OCI-LY1 (cell line): ENCODE measurements around the gene PTPN3.

Source experiments
- EZH2 ChIP-seq: fragments of 200-600 bp; sonication (generic), shearing (Covaris generic); IDR thresholded peaks from 2 replicates; pipeline ENCODE4 v1.8.0; 2017; ENCODE audit warnings: borderline replicate concordance, mixed run types, mild to moderate bottlenecking, antibody characterized with exemption, low read length, moderate library complexity, mixed read lengths
- TF ChIP-seq, protein P1 (sequence below): fragments of 200-600 bp; sonication (generic), shearing (Covaris generic); IDR thresholded peaks from 2 replicates; pipeline ENCODE4 v1.5.1; 2017; ENCODE audit warnings: mild to moderate bottlenecking, antibody characterized with exemption, low read length, moderate library complexity, mixed read lengths

DNA sequence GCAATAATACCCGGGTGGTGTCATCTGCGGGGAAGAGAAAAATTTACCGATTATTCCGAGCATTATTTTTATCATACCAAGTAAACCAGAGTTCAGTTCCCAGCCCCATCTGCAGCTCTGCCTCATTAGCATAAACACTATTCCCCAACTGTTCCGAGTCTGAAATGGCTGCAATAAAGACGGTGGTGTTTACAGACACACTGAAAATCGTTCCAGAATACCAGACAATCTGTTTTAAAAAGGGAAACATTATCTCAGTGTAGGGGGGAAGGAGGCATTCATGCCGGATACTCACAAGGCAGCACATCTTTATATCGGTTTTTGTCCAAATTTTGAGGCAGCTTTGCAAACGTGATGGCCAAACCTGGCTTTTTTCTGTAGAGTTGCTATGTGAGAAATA is 106.9 kb downstream of the PTPN3 start:
- TF ChIP-seq, protein P1, sequence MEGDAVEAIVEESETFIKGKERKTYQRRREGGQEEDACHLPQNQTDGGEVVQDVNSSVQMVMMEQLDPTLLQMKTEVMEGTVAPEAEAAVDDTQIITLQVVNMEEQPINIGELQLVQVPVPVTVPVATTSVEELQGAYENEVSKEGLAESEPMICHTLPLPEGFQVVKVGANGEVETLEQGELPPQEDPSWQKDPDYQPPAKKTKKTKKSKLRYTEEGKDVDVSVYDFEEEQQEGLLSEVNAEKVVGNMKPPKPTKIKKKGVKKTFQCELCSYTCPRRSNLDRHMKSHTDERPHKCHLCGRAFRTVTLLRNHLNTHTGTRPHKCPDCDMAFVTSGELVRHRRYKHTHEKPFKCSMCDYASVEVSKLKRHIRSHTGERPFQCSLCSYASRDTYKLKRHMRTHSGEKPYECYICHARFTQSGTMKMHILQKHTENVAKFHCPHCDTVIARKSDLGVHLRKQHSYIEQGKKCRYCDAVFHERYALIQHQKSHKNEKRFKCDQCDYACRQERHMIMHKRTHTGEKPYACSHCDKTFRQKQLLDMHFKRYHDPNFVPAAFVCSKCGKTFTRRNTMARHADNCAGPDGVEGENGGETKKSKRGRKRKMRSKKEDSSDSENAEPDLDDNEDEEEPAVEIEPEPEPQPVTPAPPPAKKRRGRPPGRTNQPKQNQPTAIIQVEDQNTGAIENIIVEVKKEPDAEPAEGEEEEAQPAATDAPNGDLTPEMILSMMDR: no peak
- TF ChIP-seq EZH2: no peak
